GM19467 (cell line): Measurements from ENCODE around the gene PSORS1C1.
"Not testable (repeated sequence)": the region's sequence is repeated elsewhere in the genome, so short reads cannot be mapped to it uniquely, and the experiment has no call there.

Experiments used
- ATAC-seq: cut with Tn5 transposase; IDR thresholded peaks from one replicate; pipeline ENCODE4 v1.9.1; 2021; ENCODE audit warnings: mild to moderate bottlenecking, moderate library complexity; ENCODE audit not compliant: unreplicated experiment

Gene PSORS1C1

DNA sequence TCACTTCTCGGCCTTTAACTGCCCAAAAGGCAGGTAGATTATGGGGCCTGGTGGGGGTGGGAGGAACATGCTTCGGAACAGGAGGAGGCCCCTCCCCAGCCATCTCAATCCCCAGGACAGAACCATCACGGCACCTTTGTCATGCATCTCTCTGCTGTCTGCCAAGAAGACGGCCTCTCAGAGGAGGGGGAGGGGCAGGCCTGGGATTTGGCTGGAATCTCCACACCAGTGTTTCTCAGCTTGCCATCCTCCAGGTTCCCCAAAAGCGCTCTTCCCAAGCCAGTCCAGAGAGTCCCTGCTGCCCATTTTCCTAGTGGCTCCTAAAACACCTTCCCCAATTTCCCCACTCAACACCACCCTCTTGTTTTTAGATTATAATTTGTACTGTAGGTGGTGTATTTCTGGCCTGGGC is 58.4 kb downstream of the PSORS1C1 start:
- ATAC-seq, result no peak

GRCh38 chr6:31173406-31173805 is 58.8 kb downstream of the PSORS1C1 start:
- ATAC-seq, result no peak

- ATAC-seq, result no peak
Observed at GRCh38 chr6:31174378-31174777, 59.8 kb downstream of the PSORS1C1 start.

- no peak for ATAC-seq
Observed at GRCh38 chr6:31175971-31176370, 61.4 kb downstream of the PSORS1C1 start.

GRCh38 chr6:31178143-31179041 is 63.8 kb downstream of the PSORS1C1 start:
- no peak for ATAC-seq

GRCh38 chr6:31179042-31179386 is 64.4 kb downstream of the PSORS1C1 start:
- no peak for ATAC-seq

- ATAC-seq, result no peak
Observed at GRCh38 chr6:31179896-31180295, 65.3 kb downstream of the PSORS1C1 start.

DNA sequence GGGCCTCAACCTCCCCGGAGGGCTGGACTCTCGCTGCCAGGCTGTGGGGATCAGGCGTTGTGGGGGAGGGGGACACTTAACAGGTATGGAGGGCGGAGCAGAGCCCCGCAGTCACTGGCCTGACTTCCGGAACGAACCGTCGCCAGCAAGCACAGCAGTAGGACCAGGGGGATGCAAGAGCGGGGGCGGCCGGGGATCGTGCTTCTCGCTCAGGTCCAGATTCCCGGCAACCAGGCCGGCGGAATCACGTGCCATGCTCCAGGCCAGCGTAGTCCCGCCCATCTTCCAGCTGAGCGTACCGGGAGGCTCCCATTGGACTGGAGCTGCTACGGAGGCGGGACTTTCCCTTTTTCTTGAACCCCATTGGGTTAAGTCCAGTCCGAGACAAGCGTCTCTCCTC is 65.9 kb downstream of the PSORS1C1 start:
- ATAC-seq, result no peak

DNA sequence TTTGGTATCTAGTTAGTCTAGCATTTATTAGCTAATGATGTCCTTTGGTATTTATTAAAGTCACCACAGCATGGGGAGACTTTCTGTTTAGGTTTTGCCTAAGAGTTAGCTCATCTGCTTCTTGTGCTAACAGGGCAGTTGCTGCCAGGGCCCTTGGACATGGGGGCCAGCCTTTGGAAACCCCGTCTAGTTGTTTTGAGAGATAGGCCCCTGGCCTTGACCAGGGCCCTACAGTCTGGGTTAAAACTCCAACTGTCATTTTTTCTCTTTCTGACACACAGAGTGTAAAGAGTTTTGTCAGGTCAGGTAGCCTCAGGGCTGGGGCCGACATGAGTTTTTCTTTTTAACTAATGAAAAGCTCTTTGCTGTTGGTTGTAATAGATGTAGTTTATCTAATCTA is 68.7 kb downstream of the PSORS1C1 start:
- ATAC-seq, result not testable (repeated sequence)

DNA sequence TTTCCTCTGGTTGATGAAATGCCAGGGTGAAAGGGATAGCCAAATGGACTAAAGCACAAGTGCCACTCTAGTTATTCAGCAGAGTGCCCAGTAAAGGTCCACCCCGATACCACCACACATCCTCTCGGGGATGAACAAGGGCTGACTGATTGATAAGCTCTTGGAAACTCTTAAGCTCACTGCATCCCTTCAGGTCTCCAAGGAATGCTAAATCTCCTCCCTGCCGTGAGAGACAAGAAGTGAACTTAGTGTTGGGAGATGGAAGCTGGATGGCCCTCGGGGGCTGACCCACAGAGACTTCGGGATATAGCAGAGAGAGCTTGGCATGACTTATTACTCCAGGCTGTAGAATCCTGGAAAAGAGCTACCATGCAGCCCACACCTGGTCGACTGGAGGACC is 69.3 kb downstream of the PSORS1C1 start:
- ATAC-seq, result not testable (repeated sequence)

DNA sequence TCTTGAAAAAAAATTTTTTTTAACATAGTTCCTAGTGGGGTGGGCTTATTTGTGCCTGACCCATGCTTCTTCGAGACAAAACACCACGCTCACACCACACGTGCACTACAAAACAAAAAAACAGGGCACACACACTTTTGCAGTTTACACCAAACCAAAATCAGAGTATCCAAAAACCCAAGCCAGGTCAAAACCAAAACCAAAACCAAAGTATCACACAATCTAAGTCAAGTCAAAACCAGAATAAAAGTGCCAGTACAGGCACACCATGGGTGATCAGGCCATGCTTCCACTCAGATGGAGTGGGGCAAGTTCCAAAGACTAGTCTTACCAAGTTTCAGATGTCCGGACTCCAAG is 71.1 kb downstream of the PSORS1C1 start:
- not testable (repeated sequence) for ATAC-seq

DNA sequence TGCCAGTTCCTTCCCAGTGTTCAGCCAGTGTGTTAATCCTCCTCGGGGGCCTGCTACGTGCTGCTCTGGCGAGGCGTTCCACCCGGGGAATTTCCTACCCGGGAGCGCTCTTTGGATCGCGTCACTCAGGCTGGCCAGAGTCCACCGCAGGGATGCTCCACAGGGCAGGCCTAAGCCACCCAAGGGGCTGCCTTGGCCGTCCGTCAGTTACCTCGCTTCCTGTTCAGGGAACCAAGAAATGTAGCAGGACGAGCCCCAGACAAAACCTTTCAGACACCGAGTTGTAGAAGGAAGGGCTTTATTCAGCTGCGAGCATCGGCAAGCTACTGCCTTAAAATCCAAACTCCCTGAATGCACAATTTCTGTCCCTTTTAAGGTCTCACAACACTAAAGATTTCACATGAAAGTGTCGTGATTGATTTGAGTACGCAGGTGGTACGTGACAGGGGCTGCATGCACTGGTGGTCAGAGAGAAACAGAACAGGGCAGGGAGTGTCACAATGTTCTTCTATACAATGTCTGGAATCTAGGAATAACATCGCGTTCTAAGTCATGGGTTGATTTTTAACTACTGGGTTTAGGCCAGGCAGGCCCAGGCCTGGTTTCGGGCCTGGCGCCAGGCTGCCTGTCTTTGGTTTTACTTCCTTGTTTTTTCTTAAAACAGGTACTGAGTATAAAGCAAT is 71.6 kb downstream of the PSORS1C1 start:
- ATAC-seq, result no peak

DNA sequence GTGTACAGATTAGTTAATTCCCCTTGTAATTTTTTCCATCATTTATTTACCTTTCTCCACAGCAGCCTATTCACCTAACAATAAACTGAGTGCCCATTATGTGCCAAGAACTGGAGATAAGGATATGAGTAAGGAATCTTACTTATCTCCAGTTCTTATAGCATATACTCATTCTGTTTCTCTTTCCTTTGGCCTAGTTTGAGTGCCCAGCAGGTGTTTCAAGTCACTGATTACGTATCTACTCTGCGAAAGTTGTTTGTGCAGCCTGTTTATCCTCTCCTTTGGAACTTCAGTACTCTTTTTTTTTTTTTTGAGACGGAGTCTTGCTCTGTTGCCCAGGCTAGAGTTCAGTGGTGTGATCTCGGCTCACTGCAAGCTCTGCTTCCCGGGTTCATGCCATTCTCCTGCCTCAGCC is 73.2 kb downstream of the PSORS1C1 start:
- no peak for ATAC-seq

DNA sequence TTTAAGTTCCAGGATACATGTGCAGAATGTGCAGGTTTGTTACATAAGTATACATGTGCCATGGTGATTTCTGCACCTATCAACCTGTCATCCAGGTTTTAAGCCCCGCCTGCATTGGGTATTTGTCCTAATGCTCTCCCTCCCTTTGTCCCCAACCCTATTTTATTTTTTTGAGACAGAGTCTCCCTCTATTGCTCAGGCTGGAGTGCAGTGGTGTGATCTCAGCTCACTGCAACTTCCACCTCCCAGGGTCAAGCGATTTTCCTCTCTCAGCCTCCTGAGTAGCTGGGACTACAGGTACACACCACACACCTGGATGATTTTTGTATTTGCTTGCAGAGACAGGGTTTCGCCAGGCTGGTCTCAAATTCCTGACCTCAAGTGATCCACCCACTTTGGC is 74.6 kb downstream of the PSORS1C1 start:
- not testable (repeated sequence) for ATAC-seq
